HG02588 (cell line): ENCODE measurements around the gene EEF1A2.

ENCODE experiments used
- ATAC-seq: cut with Tn5 transposase; IDR thresholded peaks from one replicate; pipeline ENCODE4 v1.9.1; 2021; ENCODE audit warnings: mild to moderate bottlenecking, moderate library complexity; ENCODE audit not compliant: unreplicated experiment

The EEF1A2 gene

GRCh38 chr20:63471981-63472831, 26.7 kb downstream of the EEF1A2 start, which contains the start of gene KCNQ2:
TSS of gene KCNQ2 (minus strand) at chr20:63472655. CDS start at chr20:63472463, 192 bp downstream.
- no peak for ATAC-seq

- no peak for ATAC-seq
These were observed 27.2 kb downstream of the EEF1A2 start for GRCh38 chr20:63471717-63471980.

GRCh38 chr20:63471002-63471716, 27.7 kb downstream of the EEF1A2 start:
- no peak for ATAC-seq

DNA sequence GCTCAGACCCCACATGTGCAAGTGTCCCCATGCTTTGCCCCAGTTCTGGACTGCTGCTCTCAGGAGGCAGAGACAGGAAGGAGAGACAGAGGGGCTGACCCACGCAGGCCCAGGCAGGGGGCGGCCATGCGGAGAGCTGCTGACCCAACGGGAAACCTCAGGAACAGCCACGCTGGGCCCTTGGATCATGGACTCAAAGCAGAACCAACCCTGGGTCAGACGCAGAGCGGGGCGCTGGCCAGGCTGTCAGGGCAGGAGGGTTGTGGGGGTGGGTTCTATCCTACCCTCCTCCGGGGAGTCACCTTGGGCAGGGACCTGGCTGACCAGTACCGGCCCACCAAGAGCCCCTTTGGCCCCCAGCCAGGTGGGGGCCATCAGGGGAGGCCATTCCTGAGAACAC, 28.5 kb downstream of the EEF1A2 start:
- no peak for ATAC-seq

GRCh38 chr20:63469713-63470101, 29.2 kb downstream of the EEF1A2 start:
- ATAC-seq = no peak

GRCh38 chr20:63469019-63469712, 29.7 kb downstream of the EEF1A2 start:
- ATAC-seq = no peak

GRCh38 chr20:63468421-63468820, 30.5 kb downstream of the EEF1A2 start:
- ATAC-seq = no peak

DNA sequence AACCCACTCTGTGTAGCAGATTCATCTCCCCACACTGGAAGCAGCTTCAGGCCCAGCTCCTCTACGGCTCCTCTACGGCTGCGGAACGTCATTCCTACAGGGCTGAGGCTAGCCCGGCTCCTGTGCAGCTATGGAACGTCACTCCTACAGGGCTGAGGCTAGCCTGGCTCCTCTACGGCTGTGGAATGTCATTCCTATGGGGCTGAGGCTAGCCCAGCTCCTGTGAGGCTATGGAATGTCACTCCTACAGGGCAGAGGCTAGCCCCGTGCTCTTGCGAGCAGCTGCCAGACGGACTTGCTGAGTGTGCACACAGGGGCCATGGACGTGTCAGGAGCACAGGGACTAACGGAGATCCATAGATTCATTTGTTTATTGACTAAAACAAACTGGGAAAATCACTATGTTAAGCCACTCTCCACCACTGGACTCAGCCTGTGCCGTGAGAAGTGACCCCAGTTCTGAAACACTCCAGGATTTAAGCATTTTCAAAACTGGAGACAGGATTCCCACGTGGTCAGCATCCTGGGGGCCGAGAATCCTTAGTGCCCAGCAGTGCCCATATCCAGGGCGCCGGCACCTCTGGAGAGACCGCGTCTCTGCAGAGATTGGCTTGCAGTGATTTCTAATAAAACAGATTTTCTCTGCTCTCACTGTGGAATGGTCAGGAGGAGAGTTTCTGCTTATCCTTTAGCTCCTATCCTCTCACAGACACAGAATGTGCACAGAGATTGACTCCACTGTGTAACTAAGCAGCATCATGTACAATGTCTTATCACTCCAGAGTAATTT, 31.4 kb downstream of the EEF1A2 start:
- no peak for ATAC-seq

DNA sequence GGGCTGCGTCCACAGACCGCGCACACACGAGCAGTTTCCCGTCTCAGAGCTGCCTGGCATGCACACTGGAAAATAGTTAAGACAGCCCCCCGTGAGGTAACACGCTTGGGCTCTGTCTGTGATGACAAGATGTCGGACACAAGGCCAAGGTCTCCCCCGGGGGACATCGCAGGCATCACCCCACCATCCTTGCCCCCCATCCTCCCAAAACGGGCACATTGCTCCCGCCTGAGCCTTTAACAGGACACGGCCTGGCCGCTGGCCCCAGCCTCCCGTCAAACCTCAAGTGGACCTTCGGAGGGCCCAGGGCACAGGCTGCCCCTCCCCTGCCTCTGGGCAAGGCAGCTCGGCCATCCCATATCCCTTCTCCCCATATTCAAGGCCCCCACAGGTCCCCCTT, 32.0 kb downstream of the EEF1A2 start:
- ATAC-seq = no peak

GRCh38 chr20:63466250-63466825, 32.5 kb downstream of the EEF1A2 start:
- ATAC-seq = no peak

- no peak for ATAC-seq
These were observed 33.3 kb downstream of the EEF1A2 start for GRCh38 chr20:63465380-63466249.

GRCh38 chr20:63464289-63464635, 34.6 kb downstream of the EEF1A2 start:
- no peak for ATAC-seq

- ATAC-seq = no peak
These were observed 35.2 kb downstream of the EEF1A2 start for GRCh38 chr20:63463400-63464288.

DNA sequence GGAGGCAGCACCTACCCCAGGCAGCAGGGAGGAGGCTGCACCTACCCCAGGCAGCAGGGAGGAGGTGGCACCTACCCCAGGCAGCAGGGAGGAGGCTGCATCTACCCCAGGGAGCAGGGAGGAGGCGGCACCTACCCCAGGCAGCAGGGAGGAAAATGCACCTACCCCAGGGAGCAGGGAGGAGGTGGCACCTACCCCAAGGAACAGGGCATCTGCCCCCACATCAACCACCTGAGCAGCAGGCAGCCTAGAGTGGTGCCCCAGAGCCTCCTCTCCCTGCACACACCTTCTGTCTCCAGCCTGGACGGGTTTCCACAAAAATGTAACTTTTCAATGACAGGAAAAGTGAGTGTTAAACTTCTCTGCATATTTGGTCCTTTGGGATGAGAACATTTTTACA, 36.6 kb downstream of the EEF1A2 start:
- no peak for ATAC-seq

GRCh38 chr20:63461104-63461763, 37.6 kb downstream of the EEF1A2 start:
- ATAC-seq = no peak

GRCh38 chr20:63459070-63459380, 39.9 kb downstream of the EEF1A2 start:
- ATAC-seq = no peak

DNA sequence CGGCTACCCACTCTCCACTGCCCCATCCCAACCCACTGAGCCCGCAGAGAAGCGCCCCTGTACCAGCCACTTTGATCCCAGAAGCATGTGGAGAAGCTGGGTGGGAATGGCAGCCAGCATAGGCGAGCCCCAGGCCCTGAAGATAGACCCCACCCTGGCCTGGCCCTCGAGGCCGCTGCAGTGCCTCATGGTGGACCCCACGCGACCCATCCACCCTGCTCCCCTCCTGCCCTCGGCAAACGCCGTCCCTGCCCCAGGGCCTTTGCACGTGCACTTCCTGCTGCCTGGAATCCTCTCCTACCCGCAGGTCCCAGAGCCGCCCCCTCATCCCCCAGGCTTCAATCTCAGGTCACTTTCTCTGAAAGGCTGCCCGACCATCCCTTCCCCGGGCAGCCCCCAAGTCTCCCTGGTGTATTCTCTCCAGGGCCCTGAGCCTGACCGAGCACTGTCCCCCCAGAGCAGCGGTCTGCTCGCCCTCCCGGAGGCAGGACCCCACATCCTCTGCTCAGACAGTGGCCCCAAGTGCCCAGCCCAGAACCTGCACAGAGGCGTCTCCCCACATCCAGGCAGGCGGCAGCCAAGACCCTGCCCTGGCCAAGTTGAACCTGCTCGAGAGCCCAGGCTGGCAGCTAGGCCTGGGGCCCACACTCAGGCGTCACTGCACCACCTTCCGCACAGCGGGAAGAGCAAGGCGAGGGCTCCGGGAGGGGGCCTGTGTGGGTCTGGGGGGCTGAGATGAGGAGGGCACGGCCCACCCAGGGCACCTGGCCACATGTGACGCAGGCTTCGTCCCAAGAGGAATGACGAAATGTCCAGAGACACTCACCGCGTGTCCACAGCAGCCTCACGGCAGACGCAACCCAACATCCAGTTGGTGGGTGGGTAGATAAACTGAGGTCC, 40.5 kb downstream of the EEF1A2 start:
- ATAC-seq = no peak
